Measurements from ENCODE around the gene RBP5.

Gene RBP5

DNA sequence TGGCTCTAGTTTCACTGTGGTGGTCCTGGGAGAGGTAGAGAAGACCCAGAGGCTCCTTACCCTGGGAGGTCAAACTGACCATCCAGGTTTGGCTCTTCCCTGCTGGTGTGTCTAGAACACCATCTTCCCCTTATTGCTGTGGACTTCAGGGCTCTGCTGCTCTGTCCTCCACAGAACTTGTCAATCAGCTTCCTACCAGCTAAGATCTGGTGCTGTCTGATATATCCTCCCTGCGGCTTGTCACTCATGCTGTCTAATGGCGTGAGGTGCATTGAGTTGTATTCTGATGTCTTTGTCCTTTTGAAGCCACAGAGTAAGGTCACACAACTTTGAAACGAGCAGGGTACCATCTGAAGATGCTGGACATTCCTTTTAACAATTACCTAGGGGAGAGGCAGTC, 12.5 kb downstream of the RBP5 start:
- Histone ChIP-seq H3K79me2 (no peaks in the 10 kb centered on the region), H3K9ac (no peak overlapping the region), H3K27ac (no peak overlapping the region), H3K4me2 (ENCODE audit: low read length) (no peak overlapping the region), H2AFZ (no peak overlapping the region), H3K36me3 (ENCODE audit: control insufficient read depth, insufficient read depth, low read length) (no peaks in the 10 kb centered on the region), H3K4me3 (ENCODE audit: low read depth, low read length) (no peak overlapping the region), H3K4me1 (no peaks in the 10 kb centered on the region), H3K27me3 (ENCODE audit: control insufficient read depth, insufficient read depth, low read length) (no peaks in the 10 kb centered on the region), H3K9me3 (ENCODE audit: control insufficient read depth, low read length) (no peaks in the 10 kb centered on the region)
- TF ChIP-seq, protein P1, sequence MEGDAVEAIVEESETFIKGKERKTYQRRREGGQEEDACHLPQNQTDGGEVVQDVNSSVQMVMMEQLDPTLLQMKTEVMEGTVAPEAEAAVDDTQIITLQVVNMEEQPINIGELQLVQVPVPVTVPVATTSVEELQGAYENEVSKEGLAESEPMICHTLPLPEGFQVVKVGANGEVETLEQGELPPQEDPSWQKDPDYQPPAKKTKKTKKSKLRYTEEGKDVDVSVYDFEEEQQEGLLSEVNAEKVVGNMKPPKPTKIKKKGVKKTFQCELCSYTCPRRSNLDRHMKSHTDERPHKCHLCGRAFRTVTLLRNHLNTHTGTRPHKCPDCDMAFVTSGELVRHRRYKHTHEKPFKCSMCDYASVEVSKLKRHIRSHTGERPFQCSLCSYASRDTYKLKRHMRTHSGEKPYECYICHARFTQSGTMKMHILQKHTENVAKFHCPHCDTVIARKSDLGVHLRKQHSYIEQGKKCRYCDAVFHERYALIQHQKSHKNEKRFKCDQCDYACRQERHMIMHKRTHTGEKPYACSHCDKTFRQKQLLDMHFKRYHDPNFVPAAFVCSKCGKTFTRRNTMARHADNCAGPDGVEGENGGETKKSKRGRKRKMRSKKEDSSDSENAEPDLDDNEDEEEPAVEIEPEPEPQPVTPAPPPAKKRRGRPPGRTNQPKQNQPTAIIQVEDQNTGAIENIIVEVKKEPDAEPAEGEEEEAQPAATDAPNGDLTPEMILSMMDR (IDR thresholded peaks at IDR 0.05), result no peak

DNA sequence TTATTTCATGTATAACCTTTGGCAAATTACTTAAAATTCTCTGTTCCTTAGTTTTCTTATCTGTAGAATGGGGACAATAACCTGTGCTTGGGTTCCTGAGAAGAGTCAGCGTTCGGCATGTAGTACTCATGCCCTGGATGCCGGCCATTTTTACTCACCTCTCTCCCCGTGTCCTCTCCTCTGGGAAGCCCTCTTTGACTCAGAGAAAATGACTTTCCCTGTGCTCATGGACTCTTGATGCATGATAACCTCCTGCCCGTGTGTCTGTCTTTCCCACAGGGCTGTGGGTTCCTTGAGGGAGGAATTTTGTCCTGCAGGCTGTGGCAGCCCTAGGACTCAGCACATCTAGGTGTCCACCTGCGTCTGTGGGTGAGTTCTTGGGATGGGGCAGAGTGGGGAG, 13.8 kb downstream of the RBP5 start:
- Histone ChIP-seq H3K27ac (no peak overlapping the region), H3K36me3 (ENCODE audit: control insufficient read depth, insufficient read depth, low read length) (no peaks in the 10 kb centered on the region), H3K27me3 (ENCODE audit: control insufficient read depth, insufficient read depth, low read length) (no peaks in the 10 kb centered on the region), H3K4me2 (ENCODE audit: low read length) (no peak overlapping the region), H3K9me3 (ENCODE audit: control insufficient read depth, low read length) (no peaks in the 10 kb centered on the region), H3K79me2 (no peaks in the 10 kb centered on the region), H3K4me1 (no peaks in the 10 kb centered on the region), H3K9ac (no peak overlapping the region), H3K4me3 (ENCODE audit: low read depth, low read length) (no peak overlapping the region), H2AFZ (no peak overlapping the region)
- TF ChIP-seq, protein P1 (IDR thresholded peaks at IDR 0.05), result no peak

DNA sequence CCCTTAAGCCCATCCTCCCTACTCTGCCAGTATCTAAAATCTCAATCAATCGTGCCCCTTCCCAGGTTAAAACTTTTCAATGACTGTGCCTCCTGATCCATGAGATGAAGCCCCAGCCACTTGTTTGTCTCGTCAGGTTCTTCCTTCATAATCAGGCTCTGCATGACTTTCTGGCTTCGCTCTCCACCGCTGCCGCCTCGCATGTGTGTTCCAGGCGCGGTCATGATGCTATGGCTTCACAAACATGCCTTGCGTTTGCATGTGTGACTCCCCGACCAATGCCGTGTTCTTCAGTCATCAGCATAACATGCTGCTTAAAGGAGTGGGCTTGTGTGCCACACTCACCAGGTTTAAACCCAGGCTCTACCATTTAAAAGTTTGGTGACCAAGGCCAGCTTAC, 14.7 kb downstream of the RBP5 start:
- H3K9ac ChIP-seq, result no peak overlapping the region
- no peak overlapping the region for H3K27ac ChIP-seq
- peaks cover 4% of the 10 kb centered on the region for H3K4me1 ChIP-seq
- H3K36me3 ChIP-seq (ENCODE audit: control insufficient read depth, insufficient read depth, low read length), result no peaks in the 10 kb centered on the region
- H3K4me2 ChIP-seq (ENCODE audit: low read length), result no peak overlapping the region
- H3K9me3 ChIP-seq (ENCODE audit: control insufficient read depth, low read length), result no peaks in the 10 kb centered on the region
- no peaks in the 10 kb centered on the region for H3K79me2 ChIP-seq
- no peaks in the 10 kb centered on the region for H3K27me3 ChIP-seq (ENCODE audit: control insufficient read depth, insufficient read depth, low read length)
- no peak overlapping the region for H2AFZ ChIP-seq
- TF ChIP-seq, protein P1 (IDR thresholded peaks at IDR 0.05), result no peak
- H3K4me3 ChIP-seq (ENCODE audit: low read depth, low read length), result no peak overlapping the region

DNA sequence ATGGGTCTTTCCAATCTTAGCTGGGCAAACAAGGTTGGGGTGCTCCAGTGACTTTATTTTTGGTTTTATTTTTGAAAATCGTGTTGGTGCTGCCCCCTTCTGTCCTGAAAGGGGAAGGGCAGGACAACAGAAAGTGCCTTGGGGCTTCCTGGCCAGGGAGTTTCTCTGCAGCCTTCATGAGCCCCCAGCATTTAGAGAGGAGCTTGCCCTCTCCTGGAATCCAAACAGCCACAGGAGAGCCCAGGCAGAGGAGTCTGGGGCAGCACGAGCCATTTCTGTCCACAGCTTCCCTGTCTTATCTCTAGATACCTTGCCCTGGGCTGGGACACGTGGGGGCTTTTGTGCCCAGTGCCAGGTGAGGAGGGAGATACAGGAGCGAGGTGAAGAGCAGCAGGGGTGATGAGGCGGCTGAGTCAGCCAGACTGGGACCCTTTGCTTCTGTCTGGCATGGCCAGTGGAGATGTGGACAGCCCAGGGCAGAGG, 15.3 kb downstream of the RBP5 start:
- no peaks in the 10 kb centered on the region for H3K9me3 ChIP-seq (ENCODE audit: control insufficient read depth, low read length)
- H2AFZ ChIP-seq, result no peak overlapping the region
- no peaks in the 10 kb centered on the region for H3K27me3 ChIP-seq (ENCODE audit: control insufficient read depth, insufficient read depth, low read length)
- H3K4me3 ChIP-seq (ENCODE audit: low read depth, low read length), result no peak overlapping the region
- TF ChIP-seq, protein P1 (IDR thresholded peaks at IDR 0.05), result peak; percentile 92
- H3K79me2 ChIP-seq, result no peaks in the 10 kb centered on the region
- H3K4me2 ChIP-seq (ENCODE audit: low read length), result no peak overlapping the region
- H3K9ac ChIP-seq, result no peak overlapping the region
- H3K27ac ChIP-seq, result no peak overlapping the region
- peaks cover 4% of the 10 kb centered on the region for H3K4me1 ChIP-seq
- no peaks in the 10 kb centered on the region for H3K36me3 ChIP-seq (ENCODE audit: control insufficient read depth, insufficient read depth, low read length)

DNA sequence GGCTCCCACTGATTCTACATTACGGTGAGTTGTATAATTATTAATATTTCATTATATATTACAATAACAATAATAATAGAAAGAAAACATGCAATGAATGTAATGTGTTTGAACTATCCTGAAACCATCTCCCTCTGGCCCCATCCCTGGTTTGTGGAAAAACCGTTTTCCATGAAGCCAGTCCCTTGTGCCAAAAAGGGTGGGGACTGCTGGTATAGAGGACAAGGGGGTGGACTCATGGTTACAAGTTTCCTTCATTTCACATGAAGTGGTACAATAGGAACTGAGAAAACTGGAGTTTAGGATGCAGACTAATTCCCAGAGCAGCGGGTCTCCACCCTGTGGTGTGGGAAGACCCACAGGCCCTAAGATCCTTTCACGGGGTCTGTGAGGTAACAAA, 16.6 kb downstream of the RBP5 start:
- Histone ChIP-seq H3K4me1 (peaks cover 4% of the 10 kb centered on the region), H2AFZ (no peak overlapping the region), H3K9me3 (ENCODE audit: control insufficient read depth, low read length) (no peaks in the 10 kb centered on the region), H3K4me3 (ENCODE audit: low read depth, low read length) (no peak overlapping the region), H3K9ac (no peak overlapping the region), H3K36me3 (ENCODE audit: control insufficient read depth, insufficient read depth, low read length) (no peaks in the 10 kb centered on the region), H3K27ac (no peak overlapping the region), H3K79me2 (peaks cover 2% of the 10 kb centered on the region), H3K27me3 (ENCODE audit: control insufficient read depth, insufficient read depth, low read length) (no peaks in the 10 kb centered on the region), H3K4me2 (ENCODE audit: low read length) (no peak overlapping the region)
- TF ChIP-seq, protein P1 (IDR thresholded peaks at IDR 0.05), result no peak
